ENCODE measurements around the gene TRIM63. TPM values are rescaled to one million over a fixed set of nuclear protein-coding genes. Genes with fewer than 3 reads are reported as not detected.

TRIM63 gene
- total and polyA plus RNA-seq, 9 of the 15 experiments (the other 6 are each of a cell fraction or from before 2014, with no cell fraction given) = 0.08 to 0.57 (median 0.36) TPM

GRCh38 chr1:26111530-26112406 is 44.3 kb upstream of the TRIM63 start, which contains the start of gene PDIK1L (continued):
- TF ChIP-seq LCOR (CRISPR knock-in tag; IDR thresholded peaks at IDR 0.05) = peak; percentile 19; the same call in 1 of the 2 replicates
- no peak for TF ChIP-seq DACH1 (IDR thresholded peaks at IDR 0.05; ENCODE audit: partially characterized antibody)
- no peak for TF ChIP-seq ATF2 (CRISPR knock-in tag; IDR thresholded peaks at IDR 0.05)
- TF ChIP-seq CHD2 (IDR thresholded peaks at IDR 0.05; ENCODE audit: low read depth, low read length) = no peak; the same call in 1 of the 2 replicates
- TF ChIP-seq ZNF140 (CRISPR knock-in tag; IDR thresholded peaks at IDR 0.05) = no peak
- TF ChIP-seq XRCC5 (IDR thresholded peaks at IDR 0.05; ENCODE audit: low read depth, low read length) = 0 out of 2 replicates have a peak, but pooled peaks have one; percentile 44
- no peak; the same call in 1 of the 2 replicates for TF ChIP-seq ZBTB1 (CRISPR knock-in tag; IDR thresholded peaks at IDR 0.05; ENCODE audit: borderline replicate concordance, low read depth)
- no peak for TF ChIP-seq RBM15 (IDR thresholded peaks at IDR 0.05; ENCODE audit: insufficient read depth, low read length)
- TF ChIP-seq ATF3 (IDR thresholded peaks at IDR 0.05) = no peak
- no peak for TF ChIP-seq ATF3 (CRISPR knock-in tag; conservative IDR thresholded peaks at IDR 0.05)
- TF ChIP-seq ZNF197 (CRISPR knock-in tag; IDR thresholded peaks at IDR 0.05; ENCODE audit: low read depth) = peak; percentile 61; the same call in 1 of the 2 replicates
- peak; percentile 80 for TF ChIP-seq TGIF2 (CRISPR knock-in tag; IDR thresholded peaks at IDR 0.05)
- TF ChIP-seq GTF2B (IDR thresholded peaks at IDR 0.05; ENCODE audit: extremely low read depth, insufficient read length) = no peak
- peak; percentile 20; the same call in 1 of the 2 replicates for TF ChIP-seq SMARCE1 (IDR thresholded peaks at IDR 0.05)
- 0 out of 2 replicates have a peak, but pooled peaks have one; percentile 4 for TF ChIP-seq ETV5 (CRISPR knock-in tag; IDR thresholded peaks at IDR 0.05; ENCODE audit: low read depth)
- no peak for TF ChIP-seq ZFP30 (CRISPR knock-in tag; IDR thresholded peaks at IDR 0.05; ENCODE audit: borderline replicate concordance)
- TF ChIP-seq THRA (IDR thresholded peaks at IDR 0.05) = no peak
- TF ChIP-seq TAF7 (tag; IDR thresholded peaks at IDR 0.05) = peak; percentile 69; the same call in 1 of the 2 replicates
- TF ChIP-seq ZNF277 (CRISPR knock-in tag; IDR thresholded peaks at IDR 0.05; ENCODE audit: borderline replicate concordance) = no peak
- TF ChIP-seq ERF (CRISPR knock-in tag; IDR thresholded peaks at IDR 0.05) = no peak; the same call in 1 of the 2 replicates
- peak; percentile 97 for TF ChIP-seq CCNT2 (IDR thresholded peaks at IDR 0.05; ENCODE audit: borderline replicate concordance, extremely low read depth, insufficient read length, low read depth, low read length)
